ENCODE results near the gene KCNJ12.

KCNJ12 gene

DNA sequence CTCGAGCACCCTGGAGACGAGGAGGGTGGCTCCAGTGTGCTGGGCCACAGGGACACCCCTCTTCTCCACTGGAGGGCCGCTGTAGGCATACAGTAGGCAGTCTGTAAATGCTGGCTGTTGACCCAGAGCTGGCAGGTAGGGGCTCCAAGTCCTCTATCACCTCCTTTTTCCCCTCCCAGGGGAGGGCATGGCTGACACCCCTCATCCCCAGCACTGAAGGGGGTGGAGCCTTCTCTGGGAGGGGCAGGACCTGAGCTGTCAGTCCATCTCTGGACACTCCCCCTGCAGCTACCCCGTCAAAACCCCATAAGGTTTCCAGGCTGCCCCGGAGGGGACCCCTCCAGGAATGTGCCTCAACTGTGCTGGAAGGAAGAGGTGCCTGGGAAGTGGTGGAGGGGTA, 2.4 kb downstream of the KCNJ12 start:
- Histone ChIP-seq H3K36me3 (ENCODE audit: control insufficient read depth in 2 of 2, insufficient read depth in 1 of 2, low read length in 2 of 2) (no peaks in the 10 kb centered on the region), H3K27ac (ENCODE audit: extremely low read depth, low read depth, low read length) (no peak overlapping the region), H3K9me3 (ENCODE audit: control insufficient read depth, insufficient read depth, low read depth, low read length) (no peaks in the 10 kb centered on the region), H3K4me3 (ENCODE audit: low read depth, low read length) (no peak overlapping the region), H3K4me1 (ENCODE audit: control insufficient read depth, insufficient read depth, low read length) (peaks cover 3% of the 10 kb centered on the region; the same call in 1 of the 2 replicates)
- CTCF ChIA-PET: interaction anchor here (1.1 kb wide), 1 partner anchor 10 kb away, joined by 3 read pairs; no protein-coding TSS in a partner anchor
- TF ChIP-seq ZBTB1 (tag by site-specific recombination; IDR thresholded peaks at IDR 0.05) (no peak), SETDB1 (IDR thresholded peaks at IDR 0.05; ENCODE audit: insufficient read length, low read length) (no peak), ZNF184 (tag by site-specific recombination; IDR thresholded peaks at IDR 0.05) (peak; percentile 94), ZNF621 (tag by site-specific recombination; IDR thresholded peaks at IDR 0.05) (no peak), ZNF514 (tag by site-specific recombination; IDR thresholded peaks at IDR 0.05) (no peak), OVOL3 (tag by site-specific recombination; IDR thresholded peaks at IDR 0.05) (no peak)
- TF ChIP-seq, protein P1, sequence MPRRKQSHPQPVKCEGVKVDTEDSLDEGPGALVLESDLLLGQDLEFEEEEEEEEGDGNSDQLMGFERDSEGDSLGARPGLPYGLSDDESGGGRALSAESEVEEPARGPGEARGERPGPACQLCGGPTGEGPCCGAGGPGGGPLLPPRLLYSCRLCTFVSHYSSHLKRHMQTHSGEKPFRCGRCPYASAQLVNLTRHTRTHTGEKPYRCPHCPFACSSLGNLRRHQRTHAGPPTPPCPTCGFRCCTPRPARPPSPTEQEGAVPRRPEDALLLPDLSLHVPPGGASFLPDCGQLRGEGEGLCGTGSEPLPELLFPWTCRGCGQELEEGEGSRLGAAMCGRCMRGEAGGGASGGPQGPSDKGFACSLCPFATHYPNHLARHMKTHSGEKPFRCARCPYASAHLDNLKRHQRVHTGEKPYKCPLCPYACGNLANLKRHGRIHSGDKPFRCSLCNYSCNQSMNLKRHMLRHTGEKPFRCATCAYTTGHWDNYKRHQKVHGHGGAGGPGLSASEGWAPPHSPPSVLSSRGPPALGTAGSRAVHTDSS (tag by site-specific recombination; IDR thresholded peaks at IDR 0.05): no peak
- POLR2A ChIA-PET: no interaction called here

DNA sequence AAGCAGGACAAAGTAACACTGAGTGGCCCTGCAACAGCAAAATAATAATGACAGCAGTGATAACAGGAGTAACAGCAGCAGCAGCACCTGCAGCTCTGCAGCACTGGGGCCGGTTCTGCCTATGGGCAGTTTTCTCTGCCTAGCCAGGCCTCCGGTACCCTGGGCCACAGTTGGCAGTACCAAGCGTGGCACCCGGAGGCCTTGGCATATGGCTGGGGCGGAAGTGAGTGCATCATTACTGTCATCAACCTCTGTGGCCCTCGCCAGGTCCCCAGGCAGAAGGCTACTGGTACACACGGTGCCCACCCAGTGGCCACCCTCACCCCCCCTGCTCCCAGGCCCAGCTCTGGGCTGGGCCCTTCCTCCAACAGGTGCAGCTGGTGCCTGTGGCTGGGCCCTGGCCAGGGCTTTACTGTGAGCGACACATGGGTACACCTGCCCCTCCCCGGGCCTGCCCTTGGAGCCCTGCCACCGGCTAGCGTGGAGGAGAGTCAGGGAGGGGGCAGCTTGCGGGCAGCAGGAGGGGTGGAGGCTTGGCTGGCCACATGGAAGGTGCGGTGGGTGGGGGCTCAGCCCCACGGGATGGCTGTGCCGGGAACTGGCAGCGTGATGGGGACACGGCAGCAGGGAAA, 3.0 kb downstream of the KCNJ12 start:
- Histone ChIP-seq H3K4me1 (ENCODE audit: control insufficient read depth, insufficient read depth, low read length) (peaks cover 3% of the 10 kb centered on the region; the same call in 1 of the 2 replicates), H3K36me3 (ENCODE audit: control insufficient read depth in 2 of 2, insufficient read depth in 1 of 2, low read length in 2 of 2) (no peaks in the 10 kb centered on the region), H3K9me3 (ENCODE audit: control insufficient read depth, insufficient read depth, low read depth, low read length) (no peaks in the 10 kb centered on the region), H3K4me3 (ENCODE audit: low read depth, low read length) (no peak overlapping the region), H3K27ac (ENCODE audit: extremely low read depth, low read depth, low read length) (no peak overlapping the region)
- ChIA-PET POLR2A (no interaction called here), CTCF (interaction anchor here (1.1 kb wide), 1 partner anchor 9 kb away, joined by 3 read pairs; no protein-coding TSS in a partner anchor)
- TF ChIP-seq SCRT2 (tag by site-specific recombination; IDR thresholded peaks at IDR 0.05) (peak; percentile 59), ZNF626 (tag by site-specific recombination; IDR thresholded peaks at IDR 0.05) (no peak), ZNF311 (tag by site-specific recombination; IDR thresholded peaks at IDR 0.05; ENCODE audit: borderline replicate concordance) (no peak), OVOL3 (tag by site-specific recombination; IDR thresholded peaks at IDR 0.05) (no peak), GLI2 (tag by site-specific recombination; IDR thresholded peaks at IDR 0.05; ENCODE audit: borderline replicate concordance, low read depth) (no peak), REPIN1 (tag by site-specific recombination; IDR thresholded peaks at IDR 0.05; ENCODE audit: low read depth) (no peak), ZNF837 (tag by site-specific recombination; IDR thresholded peaks at IDR 0.05) (no peak), ZNF600 (tag by site-specific recombination; IDR thresholded peaks at IDR 0.05) (peak; percentile 44; the same call in 1 of the 2 replicates), ZNF677 (tag by site-specific recombination; IDR thresholded peaks at IDR 0.05) (no peak)
- TF ChIP-seq, protein P2, sequence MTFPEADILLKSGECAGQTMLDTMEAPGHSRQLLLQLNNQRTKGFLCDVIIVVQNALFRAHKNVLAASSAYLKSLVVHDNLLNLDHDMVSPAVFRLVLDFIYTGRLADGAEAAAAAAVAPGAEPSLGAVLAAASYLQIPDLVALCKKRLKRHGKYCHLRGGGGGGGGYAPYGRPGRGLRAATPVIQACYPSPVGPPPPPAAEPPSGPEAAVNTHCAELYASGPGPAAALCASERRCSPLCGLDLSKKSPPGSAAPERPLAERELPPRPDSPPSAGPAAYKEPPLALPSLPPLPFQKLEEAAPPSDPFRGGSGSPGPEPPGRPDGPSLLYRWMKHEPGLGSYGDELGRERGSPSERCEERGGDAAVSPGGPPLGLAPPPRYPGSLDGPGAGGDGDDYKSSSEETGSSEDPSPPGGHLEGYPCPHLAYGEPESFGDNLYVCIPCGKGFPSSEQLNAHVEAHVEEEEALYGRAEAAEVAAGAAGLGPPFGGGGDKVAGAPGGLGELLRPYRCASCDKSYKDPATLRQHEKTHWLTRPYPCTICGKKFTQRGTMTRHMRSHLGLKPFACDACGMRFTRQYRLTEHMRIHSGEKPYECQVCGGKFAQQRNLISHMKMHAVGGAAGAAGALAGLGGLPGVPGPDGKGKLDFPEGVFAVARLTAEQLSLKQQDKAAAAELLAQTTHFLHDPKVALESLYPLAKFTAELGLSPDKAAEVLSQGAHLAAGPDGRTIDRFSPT (tag by site-specific recombination; IDR thresholded peaks at IDR 0.05): peak; percentile 58; the same call in 1 of the 2 replicates

DNA sequence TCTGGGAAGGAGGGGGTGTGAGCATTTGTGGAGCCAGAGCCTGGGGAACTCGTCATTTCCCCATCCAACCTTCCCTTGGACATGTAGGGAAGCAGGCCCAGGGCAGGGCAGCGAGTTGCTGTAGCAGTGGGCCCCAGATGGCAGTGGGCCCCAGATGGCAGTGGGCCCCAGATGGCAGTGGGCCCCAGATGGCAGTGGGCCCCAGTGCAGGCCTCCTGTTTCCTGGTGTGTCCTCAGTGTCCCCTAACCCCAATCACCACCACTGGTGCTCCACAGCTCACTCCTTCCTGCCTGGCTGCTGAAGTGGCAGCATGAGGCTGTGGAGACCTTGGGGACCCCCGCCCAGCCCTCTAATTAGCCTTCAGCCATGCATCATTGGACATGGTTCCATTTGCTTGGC, 4.5 kb downstream of the KCNJ12 start:
- Histone ChIP-seq H3K27ac (ENCODE audit: extremely low read depth, low read depth, low read length) (no peak overlapping the region), H3K9me3 (ENCODE audit: control insufficient read depth, insufficient read depth, low read depth, low read length) (no peaks in the 10 kb centered on the region), H3K4me3 (ENCODE audit: low read depth, low read length) (no peak overlapping the region), H3K36me3 (ENCODE audit: control insufficient read depth in 2 of 2, insufficient read depth in 1 of 2, low read length in 2 of 2) (no peaks in the 10 kb centered on the region), H3K4me1 (ENCODE audit: control insufficient read depth, insufficient read depth, low read length) (peaks cover 3% of the 10 kb centered on the region; the same call in 1 of the 2 replicates)
- TF ChIP-seq ZEB2 (tag by site-specific recombination; IDR thresholded peaks at IDR 0.05) (no peak), ZFP69B (tag by site-specific recombination; IDR thresholded peaks at IDR 0.05) (peak; percentile 96)
- TF ChIP-seq, protein P3, sequence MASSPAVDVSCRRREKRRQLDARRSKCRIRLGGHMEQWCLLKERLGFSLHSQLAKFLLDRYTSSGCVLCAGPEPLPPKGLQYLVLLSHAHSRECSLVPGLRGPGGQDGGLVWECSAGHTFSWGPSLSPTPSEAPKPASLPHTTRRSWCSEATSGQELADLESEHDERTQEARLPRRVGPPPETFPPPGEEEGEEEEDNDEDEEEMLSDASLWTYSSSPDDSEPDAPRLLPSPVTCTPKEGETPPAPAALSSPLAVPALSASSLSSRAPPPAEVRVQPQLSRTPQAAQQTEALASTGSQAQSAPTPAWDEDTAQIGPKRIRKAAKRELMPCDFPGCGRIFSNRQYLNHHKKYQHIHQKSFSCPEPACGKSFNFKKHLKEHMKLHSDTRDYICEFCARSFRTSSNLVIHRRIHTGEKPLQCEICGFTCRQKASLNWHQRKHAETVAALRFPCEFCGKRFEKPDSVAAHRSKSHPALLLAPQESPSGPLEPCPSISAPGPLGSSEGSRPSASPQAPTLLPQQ (tag by site-specific recombination; IDR thresholded peaks at IDR 0.05): peak; percentile 84
- ChIA-PET CTCF (no interaction called here), POLR2A (no interaction called here)
